GM21528 (cell line): ENCODE measurements around the gene HMCN2.
"Not testable (repeated sequence)": the region's sequence is repeated elsewhere in the genome, so short reads cannot be mapped to it uniquely, and the experiment has no call there.

ENCODE experiments used
- ATAC-seq: cut with Tn5 transposase; IDR thresholded peaks from one replicate; pipeline ENCODE4 v1.9.1; 2021; ENCODE audit warnings: mild to moderate bottlenecking, moderate library complexity; ENCODE audit not compliant: unreplicated experiment, low FRiP score

HMCN2 gene

DNA sequence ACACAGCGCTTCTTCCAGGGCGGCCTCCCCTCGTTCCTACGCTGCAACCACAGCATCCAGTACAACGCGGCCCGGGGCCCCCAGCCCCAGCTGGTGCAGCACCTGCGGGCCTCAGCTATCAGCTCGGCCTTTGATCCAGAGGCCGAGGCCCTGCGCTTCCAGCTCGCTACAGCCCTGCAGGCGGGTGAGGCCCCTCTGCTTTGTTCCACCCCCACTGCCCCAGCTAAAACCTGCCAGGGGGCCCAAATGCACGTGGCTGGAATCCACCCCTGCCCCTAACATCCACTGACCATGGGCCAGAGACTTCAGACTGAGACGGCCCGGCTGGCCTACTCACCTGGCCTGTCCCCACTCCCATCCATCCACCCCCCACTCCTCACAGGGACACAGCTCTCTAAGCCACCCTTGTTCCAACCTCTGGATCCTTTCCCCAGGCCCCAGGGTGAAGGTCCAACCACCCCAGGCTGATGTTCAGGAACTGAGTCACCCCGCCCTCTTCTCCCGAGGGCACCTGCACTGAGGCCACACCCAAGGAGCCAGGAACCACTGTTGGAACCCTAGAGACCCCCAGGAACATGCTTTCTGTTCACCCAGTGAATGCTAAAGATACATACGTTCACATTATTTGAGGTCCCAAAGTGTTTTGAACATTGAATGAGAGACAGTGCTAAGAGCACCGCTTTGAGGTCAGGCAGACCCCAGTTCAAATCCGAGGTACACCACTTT is 160.3 kb downstream of the HMCN2 start:
- ATAC-seq, result no peak

DNA sequence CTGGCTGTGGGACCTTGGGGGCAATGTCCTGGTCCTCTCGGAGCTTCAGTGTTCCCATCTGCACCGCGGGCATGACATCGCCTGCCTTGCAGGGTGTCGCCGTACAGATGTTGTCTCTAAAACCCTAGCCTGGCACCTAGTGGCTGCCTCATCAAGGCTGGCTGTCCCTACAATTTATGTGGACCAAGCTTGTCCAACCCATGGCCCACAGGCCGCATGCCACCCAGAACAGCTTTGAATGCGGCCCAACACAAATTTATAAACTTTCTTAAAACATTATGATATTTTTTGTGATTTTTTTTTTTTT is 160.9 kb downstream of the HMCN2 start:
- ATAC-seq, result no peak

DNA sequence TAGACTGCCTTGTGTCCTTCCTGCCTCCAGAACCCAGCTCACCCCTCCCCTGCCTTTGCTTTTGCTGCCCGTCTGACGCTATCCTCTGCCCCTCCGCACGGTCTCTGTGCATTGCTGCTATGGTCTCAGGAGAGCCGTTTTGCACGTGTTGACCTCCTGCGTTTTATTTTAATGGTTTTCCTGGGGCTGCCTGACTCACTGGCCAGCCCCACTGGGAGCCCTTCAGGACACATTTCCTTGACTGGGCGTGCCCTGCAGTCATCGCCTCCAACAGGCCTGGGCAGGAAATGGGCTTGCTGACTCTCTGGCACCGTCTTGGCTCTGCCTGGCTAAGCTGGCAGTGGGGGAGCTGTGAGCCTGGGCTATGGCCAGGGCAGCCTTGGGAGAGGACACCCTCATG is 161.3 kb downstream of the HMCN2 start:
- ATAC-seq, result no peak

DNA sequence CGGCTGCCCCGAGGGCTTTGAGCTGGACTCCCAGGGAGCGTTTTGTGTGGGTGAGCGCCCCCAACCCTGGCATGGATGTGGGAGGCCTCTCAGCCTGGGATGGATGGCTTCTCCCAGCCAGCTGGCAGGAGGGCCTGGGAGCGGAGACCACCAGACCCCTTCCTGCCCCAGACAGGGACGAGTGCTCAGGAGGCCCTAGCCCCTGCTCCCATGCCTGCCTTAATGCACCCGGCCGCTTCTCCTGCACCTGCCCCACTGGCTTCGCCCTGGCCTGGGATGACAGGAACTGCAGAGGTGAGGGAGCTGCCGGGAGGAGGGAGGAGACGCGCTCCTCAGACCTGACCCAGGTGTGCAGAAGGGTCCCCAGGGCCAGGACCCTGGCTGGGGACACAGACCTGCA is 161.8 kb downstream of the HMCN2 start:
- ATAC-seq, result no peak

DNA sequence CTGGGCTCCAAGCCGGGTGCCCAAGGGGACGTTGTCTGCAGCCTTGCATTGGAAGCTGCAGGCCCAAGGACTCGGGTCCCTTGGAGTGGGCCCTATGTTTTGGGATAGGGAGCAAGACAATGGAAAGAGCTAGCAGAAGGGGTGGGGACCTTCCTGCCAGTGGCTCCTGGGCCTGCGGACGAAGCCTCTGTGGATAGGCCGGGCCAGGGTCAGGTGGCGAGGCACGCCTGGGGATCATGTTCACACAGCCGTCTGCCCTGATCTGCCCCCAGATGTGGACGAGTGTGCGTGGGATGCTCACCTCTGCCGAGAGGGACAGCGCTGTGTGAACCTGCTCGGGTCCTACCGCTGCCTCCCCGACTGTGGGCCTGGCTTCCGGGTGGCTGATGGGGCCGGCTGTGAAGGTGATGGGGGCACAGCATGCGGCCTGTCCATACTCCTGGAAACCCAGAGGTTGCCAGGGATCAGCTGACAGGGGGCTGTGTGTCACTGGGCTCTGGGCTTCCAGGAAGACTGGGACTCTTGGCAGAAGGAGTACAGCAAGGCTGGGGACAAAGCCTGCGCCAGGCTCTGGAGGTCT is 162.6 kb downstream of the HMCN2 start:
- no peak for ATAC-seq

DNA sequence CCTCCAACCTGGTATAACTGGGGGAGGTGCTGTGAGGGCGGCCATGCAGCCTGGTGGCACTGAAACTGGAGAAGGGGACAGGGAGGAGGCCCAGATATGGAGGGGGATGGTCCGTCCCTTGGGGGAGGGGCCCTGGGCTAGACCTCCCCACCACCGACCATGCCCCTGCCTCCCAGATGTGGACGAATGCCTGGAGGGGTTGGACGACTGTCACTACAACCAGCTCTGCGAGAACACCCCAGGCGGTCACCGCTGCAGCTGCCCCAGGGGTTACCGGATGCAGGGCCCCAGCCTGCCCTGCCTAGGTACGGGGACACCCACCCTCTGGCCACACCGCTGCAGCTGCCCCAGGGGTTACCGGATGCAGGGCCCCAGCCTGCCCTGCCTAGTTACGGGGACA is 163.8 kb downstream of the HMCN2 start:
- ATAC-seq, result no peak

DNA sequence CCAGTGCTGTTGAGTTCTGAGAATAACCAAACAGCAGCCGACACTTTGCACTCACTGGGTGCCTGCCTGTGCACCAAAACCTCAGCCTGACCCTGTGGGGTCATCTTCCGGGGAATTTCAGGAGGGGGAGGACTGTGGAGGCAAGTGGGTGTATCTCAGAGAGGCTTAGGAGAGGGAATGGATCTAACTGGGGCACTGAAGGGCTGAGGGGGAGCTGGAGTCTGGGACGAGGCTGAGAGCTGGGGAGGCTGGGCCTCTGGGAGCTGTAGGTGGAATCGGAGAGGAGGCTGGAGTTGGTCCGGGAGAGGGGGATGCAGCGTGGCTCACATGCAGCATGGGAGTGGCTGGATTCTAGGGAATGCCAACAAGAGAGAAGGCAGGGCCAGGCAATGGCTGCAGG is 164.3 kb downstream of the HMCN2 start:
- no peak for ATAC-seq

DNA sequence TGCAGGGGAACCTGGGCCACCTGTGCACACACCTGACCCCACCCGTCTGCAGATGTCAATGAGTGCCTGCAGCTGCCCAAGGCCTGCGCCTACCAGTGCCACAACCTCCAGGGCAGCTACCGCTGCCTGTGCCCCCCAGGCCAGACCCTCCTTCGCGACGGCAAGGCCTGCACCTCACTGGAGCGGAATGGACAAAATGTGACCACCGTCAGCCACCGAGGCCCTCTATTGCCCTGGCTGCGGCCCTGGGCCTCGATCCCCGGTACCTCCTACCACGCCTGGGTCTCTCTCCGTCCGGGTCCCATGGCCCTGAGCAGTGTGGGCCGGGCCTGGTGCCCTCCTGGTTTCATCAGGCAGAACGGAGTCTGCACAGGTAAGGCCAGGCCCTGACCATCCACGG is 164.7 kb downstream of the HMCN2 start:
- ATAC-seq, result no peak

DNA sequence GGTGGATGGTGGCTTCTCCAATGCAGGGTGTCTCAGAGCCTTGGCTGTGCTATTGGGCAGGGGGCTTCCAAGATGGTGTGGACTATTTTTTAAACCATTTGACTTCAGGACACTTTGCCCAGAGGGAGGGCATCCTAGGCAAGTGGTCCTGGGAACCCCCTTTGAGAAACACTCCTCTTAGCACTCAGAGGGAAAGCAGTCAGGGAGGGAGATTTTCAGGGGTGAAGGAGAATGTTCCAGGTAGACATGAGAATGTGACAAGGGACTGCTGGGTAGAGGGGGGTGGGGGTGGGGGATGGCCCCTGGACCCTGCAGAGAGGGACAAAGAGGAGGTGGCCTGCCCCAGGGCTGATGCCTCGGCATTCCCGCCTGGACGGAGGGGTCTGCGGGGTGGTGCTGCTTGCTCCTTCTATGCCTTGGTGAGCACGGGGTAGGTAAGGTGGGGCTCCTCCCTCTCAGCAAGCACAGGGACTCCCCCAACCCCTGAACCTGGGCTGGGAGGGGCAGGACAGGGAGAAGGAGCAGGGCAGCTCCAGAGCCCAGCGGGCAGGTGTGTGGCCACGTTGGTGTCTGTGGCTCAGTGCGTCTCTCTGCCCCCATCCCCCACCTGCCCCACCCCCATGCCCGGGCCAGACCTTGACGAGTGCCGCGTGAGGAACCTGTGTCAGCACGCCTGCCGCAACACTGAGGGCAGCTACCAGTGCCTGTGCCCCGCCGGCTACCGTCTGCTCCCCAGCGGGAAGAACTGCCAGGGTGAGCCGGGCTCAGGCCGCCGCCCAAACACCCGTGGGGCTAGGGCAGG is 165.4 kb downstream of the HMCN2 start:
- no peak for ATAC-seq

DNA sequence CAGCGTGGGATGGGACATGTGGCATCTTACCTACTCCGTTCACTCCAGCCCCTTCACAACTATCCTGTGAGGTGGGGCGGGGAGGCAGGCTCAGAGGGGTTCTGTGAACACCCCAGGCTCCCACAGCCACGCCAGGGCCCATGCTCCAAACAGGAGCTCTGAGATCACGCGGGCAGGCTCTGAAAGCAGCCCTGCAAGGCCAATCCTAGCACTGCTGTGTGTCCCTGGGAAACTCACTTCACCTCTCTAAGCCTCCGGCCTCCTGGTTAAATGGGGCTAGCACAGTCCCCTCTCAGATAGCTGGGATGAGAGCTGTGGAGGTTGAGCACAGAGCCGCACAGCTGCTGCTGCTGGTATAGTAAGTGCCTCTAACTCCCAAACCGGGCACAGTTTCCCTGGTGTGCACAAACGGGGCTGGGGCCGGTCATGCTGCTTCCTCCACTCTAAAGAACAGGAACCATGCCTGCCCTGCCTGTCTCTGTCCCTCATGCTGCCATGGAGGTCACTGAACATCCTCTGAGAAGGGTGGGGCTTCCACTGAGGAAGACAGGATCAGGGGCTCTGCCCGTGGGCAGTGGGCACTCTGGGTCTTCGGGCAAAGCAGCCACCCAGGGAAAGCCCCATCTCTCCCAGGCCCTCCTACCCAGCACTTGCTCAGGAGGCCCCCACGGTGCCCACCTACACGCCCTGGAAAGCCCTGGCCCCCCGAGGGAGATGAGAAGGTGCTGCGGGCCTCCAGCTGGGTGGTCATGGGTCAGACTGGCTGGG is 166.2 kb downstream of the HMCN2 start:
- no peak for ATAC-seq

DNA sequence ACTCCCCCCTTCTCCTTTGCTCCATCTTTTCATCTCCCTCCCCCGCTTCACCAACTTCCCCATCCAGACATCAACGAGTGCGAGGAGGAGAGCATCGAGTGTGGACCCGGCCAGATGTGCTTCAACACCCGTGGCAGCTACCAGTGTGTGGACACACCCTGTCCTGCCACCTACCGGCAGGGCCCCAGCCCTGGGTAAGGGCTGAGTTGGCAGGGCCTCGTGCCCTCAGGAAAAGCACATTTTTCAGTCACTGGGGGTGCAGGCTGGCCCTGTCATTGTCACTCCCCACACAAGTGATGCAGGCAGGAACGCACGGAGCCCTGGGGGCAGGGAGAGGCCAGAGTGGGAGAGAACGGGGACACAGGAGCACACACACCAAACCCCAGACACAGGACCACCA is 166.8 kb downstream of the HMCN2 start:
- no peak for ATAC-seq

DNA sequence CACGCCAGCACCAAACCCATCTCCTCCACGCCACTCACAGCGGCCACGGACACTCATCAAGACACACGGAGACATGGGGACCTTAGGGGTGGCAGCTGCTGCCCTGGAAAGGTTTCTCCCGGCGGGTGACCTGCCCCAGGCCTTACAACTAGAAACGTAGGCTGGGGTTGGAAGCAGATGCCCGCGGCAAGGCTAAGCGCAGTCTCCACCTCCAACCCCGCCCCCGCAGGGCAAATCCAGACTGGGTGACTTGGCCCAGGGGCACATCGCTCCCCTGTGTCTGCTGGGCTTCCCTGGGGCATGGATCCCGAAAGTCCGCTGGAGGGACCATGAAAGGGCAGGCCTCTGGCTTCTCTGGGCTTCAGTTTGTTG is 167.2 kb downstream of the HMCN2 start:
- ATAC-seq, result no peak

DNA sequence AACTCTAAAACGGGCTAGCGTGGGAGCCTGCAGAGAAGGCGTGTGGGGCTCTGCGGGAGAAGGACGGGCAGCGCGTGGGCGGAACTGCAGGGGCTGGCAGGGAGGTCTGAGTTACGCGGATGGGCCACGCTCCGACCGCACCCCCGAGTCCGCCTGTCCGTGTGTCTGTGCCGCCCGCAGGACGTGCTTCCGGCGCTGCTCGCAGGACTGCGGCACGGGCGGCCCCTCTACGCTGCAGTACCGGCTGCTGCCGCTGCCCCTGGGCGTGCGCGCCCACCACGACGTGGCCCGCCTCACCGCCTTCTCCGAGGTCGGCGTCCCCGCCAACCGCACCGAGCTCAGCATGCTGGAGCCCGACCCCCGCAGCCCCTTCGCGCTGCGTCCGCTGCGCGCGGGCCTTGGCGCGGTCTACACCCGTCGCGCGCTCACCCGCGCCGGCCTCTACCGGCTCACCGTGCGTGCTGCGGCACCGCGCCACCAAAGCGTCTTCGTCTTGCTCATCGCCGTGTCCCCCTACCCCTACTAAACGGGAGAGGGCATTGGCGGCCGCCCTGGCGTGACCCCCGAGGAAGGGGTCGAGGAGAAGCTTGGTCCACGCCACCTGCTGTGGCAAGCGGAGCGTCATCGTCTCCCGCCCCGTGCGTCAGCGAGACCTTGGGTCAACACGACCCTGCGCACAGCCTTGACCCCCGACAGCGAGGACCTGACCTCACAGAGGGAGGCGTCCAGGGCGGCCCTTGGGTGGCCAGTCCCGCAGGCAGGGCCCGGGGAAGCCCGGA is 167.8 kb downstream of the HMCN2 start:
- ATAC-seq, result no peak

DNA sequence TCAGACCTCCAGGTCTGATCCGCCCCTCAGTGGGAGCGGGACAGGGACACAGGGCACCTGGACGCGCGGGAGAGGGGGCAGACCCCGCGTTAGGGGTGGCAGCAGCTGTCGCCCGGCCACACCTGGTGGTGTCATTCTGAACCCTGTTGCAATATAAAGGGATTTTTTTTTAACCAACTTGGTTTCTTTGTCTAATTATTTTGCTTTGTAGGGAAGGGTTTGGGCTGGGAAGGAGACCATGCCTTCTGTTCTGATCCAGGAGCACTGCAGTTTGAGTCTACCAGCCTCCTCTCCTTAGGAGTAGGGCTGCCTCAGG is 168.3 kb downstream of the HMCN2 start:
- no peak for ATAC-seq

DNA sequence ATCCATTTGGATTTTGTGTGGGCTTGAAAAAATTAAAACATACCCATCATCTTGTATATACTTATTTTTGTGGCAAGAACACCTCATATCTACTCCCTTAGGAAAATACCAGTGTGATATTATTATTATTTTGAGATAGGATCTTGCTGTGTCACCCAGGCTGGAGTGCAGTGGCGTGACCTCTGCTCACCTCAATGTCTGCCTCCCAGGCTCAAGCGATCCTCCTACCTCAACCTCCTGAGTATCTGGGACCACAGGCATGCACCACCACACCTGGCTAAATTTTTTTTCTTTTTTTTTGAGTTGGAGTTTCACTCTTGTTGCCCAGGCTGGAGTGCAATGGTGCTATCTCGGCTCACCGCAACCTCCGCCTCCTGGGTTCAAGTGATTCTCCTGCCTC is 169.1 kb downstream of the HMCN2 start:
- not testable (repeated sequence) for ATAC-seq

DNA sequence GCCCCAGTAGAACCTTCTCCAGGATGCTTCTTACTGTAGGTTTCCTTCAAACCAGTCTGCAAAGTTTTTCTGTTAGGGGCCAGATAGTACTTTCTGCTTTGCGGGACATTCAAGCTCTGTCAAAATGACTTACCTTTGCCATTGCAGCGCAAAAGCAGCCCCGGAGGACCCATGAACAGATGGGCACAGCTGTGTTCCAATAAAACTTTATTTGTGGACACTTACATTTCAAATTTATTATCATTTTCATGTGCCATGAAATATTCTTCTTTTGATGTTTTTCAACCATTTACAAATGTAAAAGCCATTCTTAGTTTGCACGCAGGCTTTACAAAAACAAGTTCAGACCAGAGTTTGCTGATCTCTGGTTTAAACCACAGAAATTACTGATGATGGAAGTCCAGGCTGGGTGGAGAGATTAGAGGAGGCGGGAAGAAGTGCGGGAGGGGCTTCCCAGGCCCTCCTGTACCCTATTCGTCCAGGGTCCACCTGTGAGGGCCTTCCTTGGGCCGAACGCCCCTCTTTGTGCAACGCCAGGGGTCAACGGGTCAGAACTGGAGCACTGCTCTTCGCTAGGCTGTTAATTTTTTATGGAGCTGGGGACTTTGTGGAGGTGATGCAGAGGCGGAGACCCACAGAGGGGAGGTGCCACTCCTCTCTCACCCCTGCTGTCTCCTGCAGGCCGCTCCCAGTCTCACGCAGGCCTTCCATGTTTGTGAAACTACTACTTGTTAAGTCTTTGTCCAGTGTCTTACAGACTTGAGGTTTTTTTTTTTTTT is 171.6 kb downstream of the HMCN2 start:
- no peak for ATAC-seq

DNA sequence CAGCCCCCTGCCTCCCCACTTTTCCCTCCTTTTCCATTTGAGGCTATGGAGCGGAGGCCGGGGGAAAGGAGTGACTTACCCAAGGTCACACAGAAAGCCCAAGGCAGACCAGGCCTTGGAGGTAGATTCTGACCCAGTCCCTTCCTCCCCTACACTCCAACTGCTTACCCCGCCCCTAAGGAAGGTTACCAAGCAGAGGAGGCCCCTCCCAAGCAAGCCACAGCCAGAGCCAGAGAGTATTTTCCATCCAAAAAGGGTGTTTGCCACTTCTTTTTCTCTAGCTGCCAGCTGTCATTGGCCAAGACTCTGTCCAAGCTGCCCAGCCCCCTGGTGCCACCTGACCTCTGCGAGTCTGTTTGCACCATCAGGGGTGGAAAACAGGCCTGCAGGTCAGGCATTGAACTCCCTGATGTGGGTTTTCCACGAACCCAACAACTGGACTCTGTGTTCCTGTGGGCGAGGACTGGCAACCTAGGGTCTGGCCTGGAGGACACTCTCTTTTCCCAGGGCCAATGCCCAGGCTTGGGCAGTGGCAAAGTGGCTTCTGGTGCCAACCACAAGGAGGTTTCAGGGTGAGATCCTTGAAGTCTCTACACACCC is 172.9 kb downstream of the HMCN2 start:
- ATAC-seq, result no peak

DNA sequence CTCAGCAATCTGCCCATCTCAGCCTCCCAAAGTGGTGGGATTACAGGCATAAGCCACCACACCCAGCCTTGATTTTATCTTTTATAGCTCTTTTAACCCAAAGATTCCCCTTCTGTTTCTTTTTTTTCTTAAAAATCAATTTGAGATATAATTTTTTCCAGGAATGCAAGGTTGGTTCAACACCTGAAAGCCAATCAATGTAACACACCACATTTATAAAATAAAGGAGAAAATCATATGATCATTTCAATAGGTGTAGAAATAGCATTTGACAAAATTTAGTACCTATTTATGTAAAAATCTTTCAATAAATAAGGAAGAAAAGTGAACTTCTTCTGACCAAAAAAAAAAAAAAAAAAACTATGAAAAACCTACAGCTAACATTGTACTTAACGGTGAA is 175.5 kb downstream of the HMCN2 start:
- no peak for ATAC-seq

DNA sequence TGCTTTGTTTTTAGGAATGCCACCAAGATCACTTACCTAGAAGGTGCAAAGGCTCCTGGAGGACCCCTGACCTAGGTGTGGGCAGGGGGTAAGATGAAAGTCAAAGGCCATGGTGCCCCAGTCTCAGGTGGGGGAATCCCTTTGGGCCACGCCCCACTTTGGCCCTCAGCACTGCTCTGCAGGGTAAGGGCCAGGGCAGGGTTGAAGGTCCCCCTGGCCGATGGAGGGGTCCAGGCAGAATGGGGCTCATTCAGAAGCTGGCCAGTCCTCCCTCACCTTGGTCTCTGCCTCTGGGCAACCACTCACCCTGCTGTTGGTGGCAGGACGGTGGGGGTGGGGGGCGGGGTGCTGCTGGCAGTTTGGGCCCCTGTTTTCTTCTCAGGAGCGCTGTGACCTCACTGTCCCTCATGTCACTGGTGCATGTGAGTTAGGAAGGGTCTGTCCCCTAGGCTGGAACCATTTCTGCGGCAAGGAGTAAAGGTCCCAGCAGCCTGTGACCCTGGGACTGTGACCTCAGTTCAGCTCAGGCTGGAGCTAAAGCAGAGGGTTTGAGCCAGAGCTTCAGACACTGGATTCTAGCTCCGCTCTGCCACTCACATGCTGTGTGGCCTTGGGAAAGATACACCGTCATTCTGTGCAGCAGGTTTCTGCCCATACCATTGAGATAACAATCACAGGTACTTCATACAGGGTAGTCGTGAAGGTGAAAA is 177.3 kb downstream of the HMCN2 start:
- ATAC-seq, result no peak
